A673 (cell line): Measurements from ENCODE around the gene MET. TPM values are rescaled to one million over a fixed set of nuclear protein-coding genes. Genes with fewer than 3 reads are reported as not detected.
"Not testable (repeated sequence)": the region's sequence is repeated elsewhere in the genome, so short reads cannot be mapped to it uniquely, and the experiment has no call there.

Source experiments
- BruUV-seq: library from RNA; stranded (reverse); fragments of 400-500 nt; replicated peaks from 2 replicates; lab custom pipeline; 2021; lab: Mats Ljungman, UMichigan
- CTCF ChIA-PET: fragments of 300-600 bp; sonication (Branson Sonifier 250); formaldehyde crosslinking; loops from one replicate; lab custom pipeline; 2022; ENCODE audit warnings: antibody characterized with exemption; lab: Charles Lee
- POLR2A ChIA-PET: fragments of 300-600 bp; sonication (Branson Sonifier 250); formaldehyde crosslinking; loops from one replicate; lab custom pipeline; 2022; ENCODE audit warnings: antibody characterized with exemption; ENCODE audit not compliant: low non-redundant PET; lab: Charles Lee
- DNase-seq: peaks from one replicate; pipeline ENCODE4 v3.0.0-alpha.2; 2015; ENCODE audit warnings: low spot score
- H3K27ac ChIP-seq: fragments of 200-600 bp; sonication (generic); 2 replicates; pipeline ENCODE4 v1.5.1; 2016; ENCODE audit warnings: mixed run types, low read depth, mild to moderate bottlenecking, mixed read lengths, antibody characterized with exemption, low read length; ENCODE audit not compliant: poor library complexity, severe bottlenecking
- H3K27me3 ChIP-seq: fragments of 200-600 bp; sonication (generic); replicated peaks from 2 replicates; pipeline ENCODE4 v1.6.1; 2017; ENCODE audit warnings: mixed run types, low read depth, mild to moderate bottlenecking, mixed read lengths, antibody characterized with exemption, low read length; ENCODE audit not compliant: insufficient read depth, poor library complexity
- H3K36me3 ChIP-seq: fragments of 200-600 bp; sonication (generic); 2 replicates; pipeline ENCODE4 v1.6.1; 2016; ENCODE audit warnings: mixed run types, mild to moderate bottlenecking, mixed read lengths, antibody characterized with exemption, low read length; ENCODE audit not compliant: insufficient read depth, poor library complexity, severe bottlenecking
- H3K4me1 ChIP-seq: fragments of 200-600 bp; sonication (generic); 2 replicates; pipeline ENCODE4 v1.6.1; 2017; ENCODE audit warnings: mixed run types, mild to moderate bottlenecking, mixed read lengths, antibody characterized with exemption, low read length; ENCODE audit not compliant: insufficient read depth, poor library complexity, severe bottlenecking
- H3K4me3 ChIP-seq: fragments of 200-600 bp; sonication (generic); 2 replicates; pipeline ENCODE4 v1.5.1; 2016; ENCODE audit warnings: low read depth, mixed run types, mild to moderate bottlenecking, mixed read lengths, low read length; ENCODE audit not compliant: poor library complexity, severe bottlenecking
- H3K9me3 ChIP-seq: fragments of 200-600 bp; sonication (generic); 2 replicates; pipeline ENCODE4 v1.6.1; 2016; ENCODE audit warnings: mixed run types, low read depth, mild to moderate bottlenecking, mixed read lengths, antibody characterized with exemption, low read length; ENCODE audit not compliant: poor library complexity, severe bottlenecking
- EZH2 ChIP-seq: fragments of 200-600 bp; sonication (generic); IDR thresholded peaks from 2 replicates; pipeline ENCODE4 v1.6.1; 2017; ENCODE audit warnings: borderline replicate concordance, low read depth, mild to moderate bottlenecking, mixed read lengths, antibody characterized with exemption, low read length; ENCODE audit not compliant: poor library complexity, severe bottlenecking
- intact Hi-C: fragments of 100-400 bp; cut with micrococcal nuclease; formaldehyde crosslinking; loops from one replicate; pipeline ENCODE4 v1.10.0; 2022; ENCODE audit not compliant: unreplicated experiment
- total RNA-seq: library from RNA; stranded (reverse); gene quantifications from 2 replicates; pipeline ENCODE4 v1.2.3, GENCODE V29; 2021
- TF ChIP-seq, protein P1 (sequence below): fragments of 300-800, 200-600 bp; sonication (generic); conservative IDR thresholded peaks from 2 replicates; pipeline ENCODE4 v1.5.1; 2017; ENCODE audit warnings: low read depth, mild to moderate bottlenecking, antibody characterized with exemption, low read length, moderate library complexity, mixed read lengths

Gene MET
- total RNA-seq, 1 experiment from 2014 or later: 6.8 TPM

GRCh38 chr7:116641551-116642153 is 30.3 kb upstream of the MET start:
- Histone ChIP-seq H3K9me3 (no peaks in the 10 kb centered on the region), H3K4me1 (no peaks in the 10 kb centered on the region), H3K36me3 (no peaks in the 10 kb centered on the region), H3K4me3 (no peak overlapping the region), H3K27ac (no peak overlapping the region), H3K27me3 (no peaks in the 10 kb centered on the region)
- intact Hi-C loops: no loop called here
- no peak for DNase-seq
- POLR2A ChIA-PET: no interaction called here
- TF ChIP-seq EZH2: no peak
- TF ChIP-seq, protein P1, sequence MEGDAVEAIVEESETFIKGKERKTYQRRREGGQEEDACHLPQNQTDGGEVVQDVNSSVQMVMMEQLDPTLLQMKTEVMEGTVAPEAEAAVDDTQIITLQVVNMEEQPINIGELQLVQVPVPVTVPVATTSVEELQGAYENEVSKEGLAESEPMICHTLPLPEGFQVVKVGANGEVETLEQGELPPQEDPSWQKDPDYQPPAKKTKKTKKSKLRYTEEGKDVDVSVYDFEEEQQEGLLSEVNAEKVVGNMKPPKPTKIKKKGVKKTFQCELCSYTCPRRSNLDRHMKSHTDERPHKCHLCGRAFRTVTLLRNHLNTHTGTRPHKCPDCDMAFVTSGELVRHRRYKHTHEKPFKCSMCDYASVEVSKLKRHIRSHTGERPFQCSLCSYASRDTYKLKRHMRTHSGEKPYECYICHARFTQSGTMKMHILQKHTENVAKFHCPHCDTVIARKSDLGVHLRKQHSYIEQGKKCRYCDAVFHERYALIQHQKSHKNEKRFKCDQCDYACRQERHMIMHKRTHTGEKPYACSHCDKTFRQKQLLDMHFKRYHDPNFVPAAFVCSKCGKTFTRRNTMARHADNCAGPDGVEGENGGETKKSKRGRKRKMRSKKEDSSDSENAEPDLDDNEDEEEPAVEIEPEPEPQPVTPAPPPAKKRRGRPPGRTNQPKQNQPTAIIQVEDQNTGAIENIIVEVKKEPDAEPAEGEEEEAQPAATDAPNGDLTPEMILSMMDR: no peak
- CTCF ChIA-PET: no interaction called here
- BruUV-seq: no TSS peak

- POLR2A ChIA-PET, DNase-seq, intact Hi-C loops, H3K27me3 ChIP-seq, H3K9me3 ChIP-seq, BruUV-seq, CTCF ChIA-PET, H3K4me3 ChIP-seq, H3K27ac ChIP-seq, H3K36me3 ChIP-seq, H3K4me1 ChIP-seq: not testable (repeated sequence)
These were observed 28.8 kb upstream of the MET start for GRCh38 chr7:116643148-116643547.

DNA sequence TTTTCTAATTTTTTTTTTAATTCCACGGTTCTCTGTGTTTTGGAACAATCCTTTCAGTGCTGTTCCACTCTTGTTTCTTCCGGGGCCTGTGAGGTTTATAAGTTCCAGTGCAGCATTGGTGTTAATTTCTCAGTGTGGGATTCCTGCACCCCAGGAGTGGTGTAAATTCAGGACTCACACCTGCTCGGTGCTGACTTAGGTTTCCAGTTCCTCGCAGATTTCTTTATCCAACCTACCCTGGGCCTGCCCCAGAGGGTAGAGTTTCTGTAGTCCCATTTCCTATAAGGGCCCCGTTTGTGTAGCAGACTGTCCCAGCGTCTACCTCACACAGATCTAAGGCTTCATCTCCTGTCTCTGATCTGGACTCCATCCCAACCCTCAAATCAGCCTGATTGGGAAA is 27.4 kb upstream of the MET start:
- H3K27ac ChIP-seq: no peak overlapping the region
- no peaks in the 10 kb centered on the region for H3K36me3 ChIP-seq
- no peaks in the 10 kb centered on the region for H3K27me3 ChIP-seq
- BruUV-seq: no TSS peak
- H3K9me3 ChIP-seq: no peaks in the 10 kb centered on the region
- H3K4me3 ChIP-seq: no peak overlapping the region
- POLR2A ChIA-PET: interaction anchor here (0.7 kb wide), 1 partner anchor 62 kb away, joined by 6 read pairs; no protein-coding TSS in a partner anchor
- no peaks in the 10 kb centered on the region for H3K4me1 ChIP-seq
- DNase-seq: no peak
- intact Hi-C loops: no loop called here
- TF ChIP-seq, protein P1: no peak
- no peak for TF ChIP-seq EZH2
- CTCF ChIA-PET: no interaction called here

DNA sequence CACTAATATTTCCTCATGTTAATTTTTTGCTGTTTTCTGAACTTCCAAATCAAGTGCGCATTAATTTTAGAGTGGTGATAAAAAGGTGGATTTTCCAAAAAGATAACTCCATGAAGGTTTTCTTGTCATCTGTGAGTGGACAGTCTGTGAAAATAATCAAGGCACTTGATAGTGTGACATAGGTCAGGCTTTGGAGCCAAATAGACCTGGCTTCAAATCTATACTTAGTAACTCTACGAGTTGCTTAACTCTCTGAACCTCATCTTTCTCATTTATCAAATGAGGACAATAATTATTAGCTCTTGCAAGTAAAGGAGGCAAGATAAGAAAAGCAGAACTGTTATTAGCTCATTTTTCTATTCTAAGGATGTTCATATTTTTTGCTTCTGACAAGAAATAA is 24.7 kb upstream of the MET start:
- BruUV-seq: no TSS peak
- H3K27ac ChIP-seq: no peak overlapping the region
- H3K4me1 ChIP-seq: no peaks in the 10 kb centered on the region
- ChIA-PET POLR2A (no interaction called here), CTCF (no interaction called here)
- no peak overlapping the region for H3K4me3 ChIP-seq
- no peaks in the 10 kb centered on the region for H3K9me3 ChIP-seq
- TF ChIP-seq, protein P1: no peak
- TF ChIP-seq EZH2: no peak
- intact Hi-C loops: no loop called here
- H3K27me3 ChIP-seq: no peaks in the 10 kb centered on the region
- no peak for DNase-seq
- H3K36me3 ChIP-seq: no peaks in the 10 kb centered on the region
